Neural crest cell (in vitro differentiated cells): Measurements from ENCODE around the gene CLSTN2. TPM values are rescaled to one million over a fixed set of nuclear protein-coding genes. Genes with fewer than 3 reads are reported as not detected.

Source experiments
- DNase-seq: peaks from one replicate; pipeline ENCODE4 v3.0.0; 2021; ENCODE audit warnings: low read depth, mixed read lengths, low spot score
- H3K27ac Mint-ChIP-seq: one replicate; pipeline ENCODE4 v1.8.0; 2021; ENCODE audit warnings: mild to moderate bottlenecking, mixed read lengths; ENCODE audit not compliant: unreplicated experiment
- H3K27me3 Mint-ChIP-seq: 2 replicates; pipeline ENCODE4 v1.8.0; 2021; ENCODE audit warnings: low read depth, mild to moderate bottlenecking, mixed read lengths
- H3K36me3 Mint-ChIP-seq: 2 replicates; pipeline ENCODE4 v1.8.0; 2021; ENCODE audit warnings: low read depth, mild to moderate bottlenecking, mixed read lengths
- H3K4me1 Mint-ChIP-seq: 2 replicates; pipeline ENCODE4 v1.8.0; 2021; ENCODE audit warnings: mixed read lengths
- H3K4me3 Mint-ChIP-seq: one replicate; pipeline ENCODE4 v1.8.0; 2021; ENCODE audit warnings: mild to moderate bottlenecking, mixed read lengths
- H3K9me3 Mint-ChIP-seq: 2 replicates; pipeline ENCODE4 v1.8.0; 2021; ENCODE audit warnings: mixed read lengths
- CTCF ChIP-seq: fragments of 200-600 bp; sonication (generic); conservative IDR thresholded peaks from 2 replicates; pipeline ENCODE4 v1.5.0; 2021; ENCODE audit warnings: antibody characterized with exemption, mild to moderate bottlenecking
- total RNA-seq: library from RNA; stranded (reverse); gene quantifications from 2 replicates; pipeline ENCODE4 v1.2.1, GENCODE V29; 2021

Gene CLSTN2
- total RNA-seq, 1 donor from 2014 or later = 1.9 TPM

GRCh38 chr3:140349938-140350337 is 415.0 kb downstream of the CLSTN2 start:
- Mint-ChIP-seq H3K9me3 (no peaks in the 10 kb centered on the region), H3K4me3 (no peak overlapping the region), H3K4me1 (peaks cover 4% of the 10 kb centered on the region), H3K27ac (no peak overlapping the region), H3K27me3 (no peaks in the 10 kb centered on the region), H3K36me3 (no peaks in the 10 kb centered on the region)
- TF ChIP-seq CTCF = no peak
- DNase-seq = no peak

- Mint-ChIP-seq H3K27me3 (no peaks in the 10 kb centered on the region), H3K9me3 (no peaks in the 10 kb centered on the region), H3K4me3 (no peak overlapping the region), H3K4me1 (peaks cover 4% of the 10 kb centered on the region), H3K27ac (no peak overlapping the region), H3K36me3 (no peaks in the 10 kb centered on the region)
- TF ChIP-seq CTCF = no peak
- no peak for DNase-seq
These were observed 416.5 kb downstream of the CLSTN2 start for GRCh38 chr3:140351466-140351865.

GRCh38 chr3:140355481-140355880 is 420.5 kb downstream of the CLSTN2 start:
- Mint-ChIP-seq H3K36me3 (no peaks in the 10 kb centered on the region), H3K27me3 (no peaks in the 10 kb centered on the region), H3K4me3 (no peak overlapping the region), H3K4me1 (peaks cover 9% of the 10 kb centered on the region), H3K9me3 (no peaks in the 10 kb centered on the region), H3K27ac (peak overlapping the region; percentile 10)
- TF ChIP-seq CTCF = no peak
- no peak for DNase-seq

- H3K4me1 Mint-ChIP-seq = peaks cover 7% of the 10 kb centered on the region
- no peak for DNase-seq
- H3K9me3 Mint-ChIP-seq = peaks cover 6% of the 10 kb centered on the region
- TF ChIP-seq CTCF = no peak
- H3K27ac Mint-ChIP-seq = no peak overlapping the region
- H3K36me3 Mint-ChIP-seq = no peaks in the 10 kb centered on the region
- H3K27me3 Mint-ChIP-seq = no peaks in the 10 kb centered on the region
- no peak overlapping the region for H3K4me3 Mint-ChIP-seq
These were observed 423.7 kb downstream of the CLSTN2 start for GRCh38 chr3:140358686-140359085.

GRCh38 chr3:140359233-140359995 is 424.4 kb downstream of the CLSTN2 start:
- DNase-seq = no peak
- H3K36me3 Mint-ChIP-seq = no peaks in the 10 kb centered on the region
- peaks cover 6% of the 10 kb centered on the region for H3K9me3 Mint-ChIP-seq
- H3K4me1 Mint-ChIP-seq = peaks cover 7% of the 10 kb centered on the region
- H3K27ac Mint-ChIP-seq = no peak overlapping the region
- no peaks in the 10 kb centered on the region for H3K27me3 Mint-ChIP-seq
- no peak for TF ChIP-seq CTCF
- no peak overlapping the region for H3K4me3 Mint-ChIP-seq
